NCI-H187 treated with DMSO at 0.1 percent for 48 hours (cell line): ENCODE data around the gene NR2F1-AS1.

ENCODE experiments used
- DNase-seq: peaks from one replicate; lab custom pipeline; 2025; lab: John Stamatoyannopoulos, UW

Gene NR2F1-AS1

GRCh38 chr5:93603078-93603792 is 22.2 kb upstream of the NR2F1-AS1 start:
- no peak for DNase-seq

GRCh38 chr5:93602241-93603077 is 21.4 kb upstream of the NR2F1-AS1 start:
- no peak for DNase-seq

GRCh38 chr5:93601802-93602155 is 20.8 kb upstream of the NR2F1-AS1 start:
- no peak for DNase-seq

GRCh38 chr5:93601071-93601801 is 20.2 kb upstream of the NR2F1-AS1 start:
- DNase-seq, result no peak

GRCh38 chr5:93600409-93601070 is 19.5 kb upstream of the NR2F1-AS1 start:
- DNase-seq, result no peak

GRCh38 chr5:93599399-93600120 is 18.5 kb upstream of the NR2F1-AS1 start:
- no peak for DNase-seq

- no peak for DNase-seq
Observed at GRCh38 chr5:93599001-93599379, 18.0 kb upstream of the NR2F1-AS1 start.

- DNase-seq, result no peak
Observed at GRCh38 chr5:93598091-93599000, 17.3 kb upstream of the NR2F1-AS1 start.

GRCh38 chr5:93596676-93597490 is 15.9 kb upstream of the NR2F1-AS1 start:
- DNase-seq, result no peak

GRCh38 chr5:93596310-93596675 is 15.3 kb upstream of the NR2F1-AS1 start:
- no peak for DNase-seq

- DNase-seq, result no peak
Observed at GRCh38 chr5:93595420-93596147, 14.6 kb upstream of the NR2F1-AS1 start.

GRCh38 chr5:93594591-93595419 is 13.8 kb upstream of the NR2F1-AS1 start:
- DNase-seq, result no peak

GRCh38 chr5:93593476-93594131 is 12.6 kb upstream of the NR2F1-AS1 start:
- DNase-seq, result no peak

GRCh38 chr5:93592883-93593282 is 11.9 kb upstream of the NR2F1-AS1 start:
- DNase-seq, result no peak

GRCh38 chr5:93591323-93591945 is 10.4 kb upstream of the NR2F1-AS1 start:
- no peak for DNase-seq

- DNase-seq, result no peak
Observed at GRCh38 chr5:93590493-93590892, 9.5 kb upstream of the NR2F1-AS1 start.

GRCh38 chr5:93589829-93590215 is 8.8 kb upstream of the NR2F1-AS1 start:
- DNase-seq, result no peak
